Sigmoid colon (tissue), 4 donors: ENCODE results near the gene SMOC2.

ENCODE experiments used
- POLR2AphosphoS5 ChIP-seq, 4 donors: sonication (generic); formaldehyde crosslinking; IDR thresholded peaks; one replicate each; pipeline ENCODE4 v1.6.1; 2017; ENCODE audit warnings: antibody characterized with exemption in 4 of 4
- TF ChIP-seq, protein P1 (sequence below), 4 experiments: fragments of 450-650 bp in 3 of 4; fragments of 200-600 bp in 1 of 4; IDR thresholded peaks; one replicate each; pipeline ENCODE4 v1.5.1; 2016 to 2019; ENCODE audit warnings: antibody characterized with exemption in 4 of 4, mild to moderate bottlenecking in 3 of 4, moderate library complexity in 2 of 4

DNA sequence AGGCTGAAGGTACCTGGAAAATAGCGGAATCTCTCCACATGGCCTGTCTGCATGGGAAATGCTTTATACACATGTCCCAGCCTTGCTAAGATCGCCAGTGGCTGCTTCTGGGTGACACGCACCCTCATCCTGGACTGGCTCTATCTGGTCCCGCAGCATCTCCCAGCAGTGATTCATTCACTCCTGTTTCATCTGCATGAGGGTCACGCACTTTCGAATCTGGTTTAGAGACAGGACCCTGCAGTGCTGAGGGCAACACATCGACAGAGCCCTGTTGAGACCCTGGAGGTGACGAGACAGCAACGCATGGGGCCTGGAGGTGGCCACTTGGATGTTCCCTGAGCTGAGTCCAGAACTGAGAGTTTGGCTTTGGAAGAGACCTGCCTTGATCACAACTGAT is 136.5 kb downstream of the SMOC2 start:
- TF ChIP-seq, protein P1, sequence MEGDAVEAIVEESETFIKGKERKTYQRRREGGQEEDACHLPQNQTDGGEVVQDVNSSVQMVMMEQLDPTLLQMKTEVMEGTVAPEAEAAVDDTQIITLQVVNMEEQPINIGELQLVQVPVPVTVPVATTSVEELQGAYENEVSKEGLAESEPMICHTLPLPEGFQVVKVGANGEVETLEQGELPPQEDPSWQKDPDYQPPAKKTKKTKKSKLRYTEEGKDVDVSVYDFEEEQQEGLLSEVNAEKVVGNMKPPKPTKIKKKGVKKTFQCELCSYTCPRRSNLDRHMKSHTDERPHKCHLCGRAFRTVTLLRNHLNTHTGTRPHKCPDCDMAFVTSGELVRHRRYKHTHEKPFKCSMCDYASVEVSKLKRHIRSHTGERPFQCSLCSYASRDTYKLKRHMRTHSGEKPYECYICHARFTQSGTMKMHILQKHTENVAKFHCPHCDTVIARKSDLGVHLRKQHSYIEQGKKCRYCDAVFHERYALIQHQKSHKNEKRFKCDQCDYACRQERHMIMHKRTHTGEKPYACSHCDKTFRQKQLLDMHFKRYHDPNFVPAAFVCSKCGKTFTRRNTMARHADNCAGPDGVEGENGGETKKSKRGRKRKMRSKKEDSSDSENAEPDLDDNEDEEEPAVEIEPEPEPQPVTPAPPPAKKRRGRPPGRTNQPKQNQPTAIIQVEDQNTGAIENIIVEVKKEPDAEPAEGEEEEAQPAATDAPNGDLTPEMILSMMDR (IDR thresholded peaks at IDR 0.05), result no peak
- TF ChIP-seq POLR2AphosphoS5 (IDR thresholded peaks at IDR 0.05), result no peak
